ENCODE measurements around the gene PRKCE.

Gene PRKCE

DNA sequence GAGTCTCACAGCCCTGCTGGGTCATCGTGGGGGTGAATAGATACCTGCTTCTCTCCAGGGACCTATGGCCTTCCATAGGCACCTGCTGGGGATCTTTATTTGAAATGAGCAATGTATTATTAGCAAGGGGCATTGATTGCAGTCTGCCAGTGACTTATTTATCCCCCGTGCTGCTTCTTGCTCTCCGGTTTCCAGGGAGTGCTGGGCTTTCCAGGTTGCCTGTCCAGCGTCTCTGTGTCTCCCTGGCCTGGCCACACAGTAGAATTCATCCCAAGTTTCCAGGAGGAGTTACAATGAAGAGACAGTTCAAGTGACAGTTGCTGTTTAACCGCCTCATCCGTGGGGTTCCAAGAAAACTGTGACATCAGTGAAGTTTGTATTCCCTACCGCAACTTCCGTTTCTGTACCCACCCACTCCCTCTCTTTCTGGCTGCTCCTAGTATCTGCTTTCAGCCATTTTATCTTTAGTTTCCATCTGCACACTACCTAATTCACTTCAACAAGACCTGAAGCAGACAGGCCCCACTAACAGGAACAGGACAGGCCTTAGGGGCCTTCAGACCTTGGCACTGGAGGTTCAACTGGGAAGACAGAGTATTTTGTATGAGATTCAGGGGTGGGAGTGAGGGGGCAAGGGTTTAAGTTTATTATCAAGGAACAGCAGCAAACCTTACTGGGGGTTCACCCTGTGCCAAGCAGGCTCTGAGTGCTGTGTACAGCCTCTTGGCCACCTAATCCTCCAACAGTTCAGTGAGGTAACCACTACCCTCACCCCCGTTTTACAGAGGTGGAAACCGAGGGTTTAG lies 134.8 kb downstream of the PRKCE start:
- DNase-seq, result no peak

- DNase-seq, result no peak
Measured at GRCh38 chr2:45786836-45787357, 135.4 kb downstream of the PRKCE start.

- no peak for DNase-seq
Measured at GRCh38 chr2:45788401-45788800, 136.9 kb downstream of the PRKCE start.

GRCh38 chr2:45789317-45789716 lies 137.8 kb downstream of the PRKCE start:
- no peak for DNase-seq

- DNase-seq, result no peak
Measured at GRCh38 chr2:45789961-45790723, 138.7 kb downstream of the PRKCE start.

- DNase-seq, result no peak
Measured at GRCh38 chr2:45793305-45793962, 142.0 kb downstream of the PRKCE start.

- no peak for DNase-seq
Measured at GRCh38 chr2:45794134-45794617, 142.7 kb downstream of the PRKCE start.

DNA sequence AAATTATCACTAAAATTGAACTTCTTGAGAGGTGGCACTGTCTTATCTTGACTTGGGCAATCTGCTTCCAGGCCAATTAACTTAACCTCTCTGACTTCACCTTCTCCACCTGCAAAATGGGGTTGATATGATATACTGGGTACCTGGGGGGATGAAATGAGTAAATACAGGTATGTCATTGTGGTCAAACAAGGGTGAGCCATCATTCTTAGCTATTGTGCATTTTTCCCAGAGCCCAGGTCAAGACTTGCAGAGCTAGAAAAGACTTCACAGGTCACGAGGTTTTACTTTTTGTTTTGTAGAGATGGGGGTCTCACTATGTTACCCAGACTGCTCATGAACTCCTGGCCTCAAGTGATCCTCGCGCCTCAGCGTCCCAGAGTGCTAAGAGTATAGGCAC lies 145.0 kb downstream of the PRKCE start:
- DNase-seq, result no peak

DNA sequence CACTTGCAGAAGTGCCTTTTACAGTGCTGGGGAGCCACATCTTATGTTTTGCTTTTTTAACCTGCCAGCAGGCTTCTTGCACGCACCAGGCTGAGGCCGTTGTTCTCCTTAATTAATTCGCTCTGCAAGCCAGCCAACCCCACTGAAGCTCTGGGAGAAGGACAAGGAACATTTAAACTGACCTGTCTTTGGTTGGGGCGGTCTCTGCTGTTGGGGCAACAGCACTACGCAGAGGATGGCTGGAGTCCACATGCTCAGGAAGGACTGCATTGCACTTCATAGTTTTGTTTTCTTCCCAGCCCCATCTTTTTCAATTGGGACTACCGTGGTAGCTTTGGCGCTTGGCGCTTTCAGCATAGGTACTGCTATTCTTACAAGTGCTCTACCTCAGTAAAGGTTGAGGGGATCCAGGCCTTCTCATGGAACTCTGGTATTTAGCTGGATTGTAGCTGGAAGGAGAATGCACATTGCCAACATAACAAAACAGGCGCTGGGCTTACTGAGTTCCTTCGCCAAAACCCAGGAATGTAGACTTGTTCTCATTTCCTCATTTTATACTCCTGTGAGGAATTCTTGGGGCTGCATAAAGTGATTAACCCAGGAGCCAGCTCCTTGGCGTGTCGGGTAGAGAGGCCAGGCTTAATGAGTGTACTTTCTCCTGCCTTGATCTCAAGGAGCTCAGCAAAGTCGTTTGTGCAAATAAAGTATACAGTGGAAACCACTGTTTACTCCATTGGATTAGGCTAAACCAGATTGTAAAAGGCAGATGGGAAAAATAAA lies 146.2 kb downstream of the PRKCE start:
- no peak for DNase-seq

DNA sequence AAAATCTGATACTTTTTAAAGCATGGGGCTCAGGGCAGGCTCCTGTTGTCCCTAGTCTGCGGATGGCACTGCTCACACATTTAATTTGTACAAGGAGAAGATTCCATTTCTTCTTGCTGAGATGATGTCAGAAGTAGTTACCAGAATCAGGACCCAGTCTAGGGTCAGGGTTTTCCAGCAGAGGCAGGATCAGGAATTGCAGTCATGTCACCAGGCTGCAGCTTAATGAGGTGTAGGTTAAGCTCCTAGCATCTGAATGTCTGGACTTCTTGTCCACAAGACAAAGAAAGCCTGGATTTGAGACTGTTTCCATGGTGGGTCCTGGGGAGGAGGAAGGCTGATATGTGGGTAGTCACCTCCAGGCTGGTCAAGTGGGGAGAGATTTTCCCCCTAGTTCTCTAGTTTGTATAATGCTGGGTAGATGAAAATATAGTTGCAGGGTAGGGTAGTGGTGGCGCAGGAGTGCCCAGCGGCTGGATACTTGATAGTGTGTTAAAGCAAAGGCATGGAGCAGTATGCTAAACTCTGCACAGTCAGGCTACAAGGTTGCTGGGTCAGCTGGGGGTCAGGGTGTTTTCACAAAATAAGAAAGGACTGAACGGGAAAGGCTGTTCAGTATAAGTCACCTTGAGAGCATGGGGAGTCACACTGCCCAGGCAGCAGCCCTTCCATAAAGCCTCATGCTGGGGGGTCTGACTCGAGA lies 148.4 kb downstream of the PRKCE start:
- no peak for DNase-seq

DNA sequence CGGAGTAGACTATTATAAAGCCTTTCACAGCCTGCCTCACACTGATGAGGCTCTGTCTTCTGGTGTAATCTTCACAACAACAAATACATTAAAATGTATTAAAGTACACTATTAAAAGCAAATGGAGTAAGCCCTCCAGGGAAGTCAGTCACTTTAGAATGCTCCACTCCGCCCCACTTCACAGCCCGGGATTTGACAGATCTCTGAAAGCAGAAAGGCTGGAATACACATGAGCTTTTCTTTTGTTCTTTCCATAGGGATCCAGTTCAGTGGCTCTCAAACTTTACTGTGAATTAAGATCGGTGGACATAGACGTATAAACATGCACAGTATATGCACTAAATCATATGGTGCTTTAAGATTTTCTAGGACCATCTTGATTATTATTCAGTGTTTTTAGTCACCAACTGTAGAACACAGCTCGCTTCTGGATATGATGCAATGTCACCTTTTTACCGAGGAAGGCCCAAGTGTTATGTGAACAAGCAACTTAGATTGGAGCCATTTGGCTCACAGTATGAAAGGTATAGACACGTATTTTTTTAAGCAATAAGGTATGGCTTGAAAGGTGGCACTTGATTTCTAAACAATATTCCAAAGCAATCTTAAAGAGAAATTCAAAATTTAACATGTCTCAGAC lies 151.1 kb downstream of the PRKCE start:
- no peak for DNase-seq

DNA sequence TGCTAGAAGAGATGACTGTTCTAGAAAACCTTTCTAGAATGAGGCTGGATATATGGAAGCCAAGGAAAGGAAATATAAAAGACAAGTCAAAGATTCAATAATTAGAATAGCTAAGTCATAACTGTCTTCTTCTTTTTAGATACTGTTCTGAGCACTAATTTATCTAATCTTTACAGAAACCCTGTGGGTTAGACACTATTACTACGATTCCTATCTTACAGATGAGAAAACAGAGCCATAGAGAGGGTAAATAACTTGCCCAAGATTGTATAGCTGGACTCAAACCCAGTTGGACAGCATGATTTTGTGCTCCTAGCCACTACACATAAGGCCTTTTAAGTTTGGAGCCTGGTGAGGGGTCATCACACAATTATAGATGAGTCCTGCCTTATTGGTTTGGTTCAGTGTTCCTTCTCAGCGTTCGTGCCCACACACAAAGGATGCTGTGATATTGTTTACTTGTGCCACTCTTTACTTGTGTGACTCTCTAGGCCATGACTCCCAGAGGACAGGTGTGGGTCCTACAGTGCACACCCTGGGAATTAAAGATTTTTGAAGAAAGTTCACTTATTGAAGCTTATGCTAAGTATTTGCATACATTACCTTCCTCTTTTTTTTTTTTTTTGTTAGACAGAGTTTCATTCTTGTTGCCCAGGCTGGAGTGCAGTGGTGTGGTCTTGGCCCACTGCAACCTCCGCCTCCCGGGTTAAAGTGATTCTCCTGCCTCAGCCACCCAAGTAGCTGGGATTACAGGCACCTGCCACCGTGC lies 153.7 kb downstream of the PRKCE start:
- DNase-seq, result no peak

- no peak for DNase-seq
Measured at GRCh38 chr2:45806563-45807358, 155.3 kb downstream of the PRKCE start.

GRCh38 chr2:45808294-45808800 lies 156.9 kb downstream of the PRKCE start:
- DNase-seq, result no peak

DNA sequence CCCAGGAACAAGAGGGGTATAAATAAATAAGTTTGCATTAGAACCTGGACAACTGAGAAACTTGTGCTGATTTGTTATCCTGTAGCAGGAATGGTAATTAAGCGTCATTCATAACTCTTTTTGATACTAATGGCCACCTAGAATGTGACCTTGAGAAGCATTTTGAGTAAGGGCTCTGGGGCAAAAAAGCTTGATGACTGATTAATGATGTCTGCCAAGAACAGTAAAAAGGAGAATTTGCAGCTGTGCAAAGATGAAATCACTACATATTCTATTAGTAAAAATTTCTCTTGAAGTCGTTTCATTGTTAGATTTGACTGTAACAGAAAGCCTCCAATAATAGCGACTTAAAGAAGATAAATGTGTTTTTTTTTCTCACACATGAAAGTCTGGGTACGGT lies 157.7 kb downstream of the PRKCE start:
- DNase-seq, result no peak

DNA sequence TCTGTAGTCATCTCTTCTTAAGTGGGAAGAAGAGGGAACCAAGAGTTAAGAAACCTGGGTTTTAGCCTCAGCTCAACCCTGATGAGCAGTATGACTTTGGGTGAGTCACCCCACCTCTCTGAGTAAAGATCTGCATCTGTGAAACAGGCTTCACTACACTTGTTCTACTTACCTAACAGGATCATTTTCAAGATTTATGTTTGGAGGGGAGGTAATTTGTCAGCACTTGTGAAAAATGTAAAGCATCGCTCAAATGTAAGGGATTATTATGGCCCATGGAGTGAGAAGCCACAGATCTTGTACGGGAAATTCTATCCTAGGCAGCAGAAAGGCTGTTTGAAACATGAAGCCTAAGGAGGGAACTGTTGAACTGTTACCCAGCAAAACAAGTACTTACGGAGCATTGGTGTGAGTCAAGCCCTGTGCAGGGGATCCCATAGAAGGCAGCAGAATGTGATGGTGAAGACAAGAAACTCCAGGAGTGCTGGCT lies 160.6 kb downstream of the PRKCE start:
- no peak for DNase-seq

DNA sequence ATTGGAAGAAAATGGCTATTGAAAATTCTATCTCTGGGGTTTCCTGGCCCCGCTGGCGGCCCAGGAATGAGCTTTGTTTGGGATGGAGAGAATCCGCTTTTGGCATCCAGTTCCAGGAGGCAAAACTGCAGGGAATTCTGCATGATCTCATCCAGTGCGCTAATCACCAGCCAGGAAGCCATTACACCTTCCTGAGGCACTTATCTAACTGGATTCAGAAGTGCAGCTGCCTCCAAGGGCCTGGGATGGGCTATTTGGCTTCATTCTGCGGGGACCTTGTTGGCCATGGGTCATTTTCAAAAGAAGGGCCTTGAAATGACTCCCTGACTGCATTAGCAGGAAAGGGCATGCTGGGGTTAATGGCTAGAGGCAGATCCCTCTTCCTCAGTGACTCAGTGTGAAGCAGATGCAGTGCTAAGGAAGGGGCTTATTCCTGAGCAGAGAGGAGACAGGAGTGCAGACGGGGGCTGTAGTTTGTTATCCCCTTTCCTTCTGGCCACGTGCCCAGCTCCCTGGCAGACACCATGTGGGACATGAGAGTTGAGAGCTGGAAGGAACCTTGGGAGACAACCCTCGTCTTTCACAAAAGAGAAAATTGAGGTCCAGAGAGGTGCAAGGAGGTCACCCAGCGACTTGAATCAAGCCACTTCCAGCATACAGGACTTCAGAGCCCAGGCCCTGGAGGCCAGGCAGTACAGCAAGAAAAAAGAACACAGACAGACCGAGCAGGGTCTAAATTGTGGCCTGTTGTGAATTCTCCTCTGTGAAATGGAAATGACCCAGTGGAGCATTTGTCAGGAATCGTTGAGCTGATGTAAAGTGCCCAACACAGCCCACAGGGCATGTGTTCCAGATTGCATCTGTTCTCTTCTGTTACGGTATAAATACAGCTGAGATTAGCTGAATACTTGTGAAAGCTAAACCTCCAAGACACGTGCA lies 161.8 kb downstream of the PRKCE start:
- DNase-seq, result no peak

DNA sequence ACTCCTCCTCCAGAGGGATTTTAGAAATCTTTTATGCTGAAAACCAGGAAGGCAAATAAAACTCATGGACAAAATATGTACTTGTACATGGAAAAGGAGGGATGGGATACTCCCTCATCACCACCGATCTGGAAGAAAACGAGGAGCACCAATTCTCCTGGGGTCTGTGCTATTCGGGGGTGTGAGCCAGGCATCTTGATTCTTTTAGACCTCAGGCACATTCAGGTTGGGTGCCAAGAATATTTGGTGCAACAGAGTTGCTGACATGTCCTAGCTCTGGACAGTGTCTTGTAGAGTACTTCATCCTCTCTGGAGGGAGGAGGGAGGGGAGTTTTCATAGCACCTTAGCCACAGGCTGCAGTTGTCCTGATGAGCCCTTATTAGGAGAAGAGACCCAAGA lies 163.0 kb downstream of the PRKCE start:
- no peak for DNase-seq
